Tibial nerve (tissue), 3 donors: ENCODE measurements around the gene FRMD4A.

ENCODE experiments used
- CTCF ChIP-seq, 5 experiments: fragments of 200-600 bp in 3 of 5; fragments of 450-650 bp in 2 of 5; sonication (generic) in 3 of 5; IDR thresholded peaks; one replicate each; pipeline ENCODE4 v1.5.1; 2016 to 2019; ENCODE audit warnings: antibody characterized with exemption in 5 of 5, mild to moderate bottlenecking in 3 of 5, moderate library complexity in 2 of 5
- POLR2A ChIP-seq, 2 donors: fragments of 450-650 bp; IDR thresholded peaks; one replicate each; pipeline ENCODE4 v1.6.1; 2017; ENCODE audit warnings: antibody characterized with exemption in 2 of 2, mild to moderate bottlenecking in 2 of 2, moderate library complexity in 2 of 2

- TF ChIP-seq CTCF (IDR thresholded peaks at IDR 0.05) (no peak), POLR2A (IDR thresholded peaks at IDR 0.05) (no peak)
Observed at GRCh38 chr10:13776861-13777311, 553.8 kb downstream of the FRMD4A start.
